GM18951 (cell line): ENCODE data around the gene B3GAT2.
"Not testable (repeated sequence)": the region's sequence is repeated elsewhere in the genome, so short reads cannot be mapped to it uniquely, and the experiment has no call there.

Experiments used
- POLR2A ChIP-seq: IDR thresholded peaks from 4 replicates; pipeline ENCODE4 v1.6.1; 2011; ENCODE audit warnings: mild to moderate bottlenecking; ENCODE audit not compliant: insufficient read length, insufficient read depth; ENCODE audit errors: extremely low read depth
- in situ Hi-C: fragments of 300-500 bp; cut with MboI; formaldehyde crosslinking; loops from one replicate; pipeline ENCODE4 v1.12.0; 2022; ENCODE audit warnings: low sequenced_read_pairs, mixed read lengths, inconsistent platforms; ENCODE audit not compliant: unreplicated experiment

The B3GAT2 gene

DNA sequence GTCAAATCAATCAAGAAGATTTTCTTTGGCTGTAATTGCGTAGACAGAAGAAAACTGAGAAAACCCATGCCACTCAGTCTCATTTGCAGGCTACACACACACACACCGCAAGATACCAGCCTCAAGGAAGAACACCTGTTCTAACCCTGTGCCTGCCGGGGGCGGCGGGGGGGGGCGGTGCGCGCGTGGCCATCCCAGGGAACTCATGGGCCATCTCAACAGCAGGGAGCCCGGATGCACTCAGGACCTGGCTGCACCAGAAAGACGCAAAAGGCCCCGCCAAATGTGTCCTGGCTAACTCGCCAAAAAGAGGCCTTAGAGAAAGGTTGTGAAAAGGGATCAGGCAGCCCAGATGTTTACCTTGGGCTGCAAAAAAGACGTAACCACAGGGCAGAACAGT, 2.1 kb downstream of the B3GAT2 start:
- in situ Hi-C loops, result no loop called here
- TF ChIP-seq POLR2A, result no peak

DNA sequence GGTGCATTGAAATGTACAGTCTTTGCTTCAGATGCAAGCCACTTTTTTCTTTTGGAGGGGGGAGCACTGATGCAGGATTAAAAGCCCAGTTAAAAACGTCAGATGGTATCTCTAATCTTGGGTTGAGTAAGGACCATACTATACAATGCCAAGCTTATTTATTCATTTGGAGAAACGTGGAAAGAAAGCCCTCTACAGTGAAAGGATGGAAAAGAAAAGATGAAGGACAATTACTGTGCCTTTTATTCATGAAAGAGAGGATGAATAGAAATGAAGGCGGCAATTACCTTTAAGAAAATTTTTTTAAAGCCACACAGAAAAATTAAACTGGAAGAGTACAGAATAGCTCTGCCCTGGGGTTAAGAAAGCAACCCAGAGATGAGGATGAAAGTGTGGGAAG, 2.7 kb downstream of the B3GAT2 start:
- in situ Hi-C loops, result no loop called here
- no peak for TF ChIP-seq POLR2A

DNA sequence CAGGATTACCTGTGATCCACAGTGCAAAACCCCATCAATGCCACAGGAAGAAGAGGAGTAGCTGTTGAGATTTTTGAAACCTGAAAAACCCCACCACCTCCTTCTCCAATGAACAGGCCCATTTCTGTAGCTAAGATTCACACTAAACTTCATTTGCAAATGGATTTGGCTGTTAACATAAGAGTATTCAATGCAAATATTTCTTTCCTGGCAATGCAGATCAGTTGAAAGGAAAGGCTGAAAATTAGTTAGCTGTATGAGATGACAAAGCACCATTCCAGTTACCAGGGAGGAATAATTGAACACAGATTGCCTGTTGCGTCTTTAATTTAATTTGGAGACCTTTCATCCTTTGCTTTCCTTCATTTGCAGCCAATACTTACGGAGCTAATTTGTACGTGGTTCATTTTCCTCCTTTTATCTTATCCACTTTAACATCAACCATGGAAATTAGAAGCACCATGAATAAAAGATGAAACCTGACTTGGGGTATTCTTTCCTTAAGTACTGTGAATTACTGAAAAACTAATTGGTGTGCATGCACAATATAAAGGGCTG, 4.2 kb downstream of the B3GAT2 start:
- in situ Hi-C loops, result no loop called here
- TF ChIP-seq POLR2A, result no peak

DNA sequence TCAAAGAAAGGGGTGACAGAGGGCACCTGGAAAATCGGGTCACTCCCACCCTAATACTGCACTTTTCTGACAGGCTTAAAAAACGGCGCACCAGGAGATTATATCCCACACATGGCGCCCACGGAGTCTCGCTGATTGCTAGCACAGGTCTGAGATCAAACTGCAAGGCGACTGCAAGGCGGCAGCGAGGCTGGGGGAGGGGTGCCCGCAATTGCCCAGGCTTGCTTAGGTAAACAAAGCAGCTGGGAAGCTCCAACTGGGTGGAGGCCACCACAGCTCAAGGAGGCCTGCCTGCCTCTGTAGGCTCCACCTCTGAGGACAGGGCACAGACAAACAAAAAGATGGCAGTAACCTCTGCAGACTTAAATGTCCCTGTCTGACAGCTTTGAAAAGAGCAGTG, 12.5 kb downstream of the B3GAT2 start:
- in situ Hi-C loops, result not testable (repeated sequence)

DNA sequence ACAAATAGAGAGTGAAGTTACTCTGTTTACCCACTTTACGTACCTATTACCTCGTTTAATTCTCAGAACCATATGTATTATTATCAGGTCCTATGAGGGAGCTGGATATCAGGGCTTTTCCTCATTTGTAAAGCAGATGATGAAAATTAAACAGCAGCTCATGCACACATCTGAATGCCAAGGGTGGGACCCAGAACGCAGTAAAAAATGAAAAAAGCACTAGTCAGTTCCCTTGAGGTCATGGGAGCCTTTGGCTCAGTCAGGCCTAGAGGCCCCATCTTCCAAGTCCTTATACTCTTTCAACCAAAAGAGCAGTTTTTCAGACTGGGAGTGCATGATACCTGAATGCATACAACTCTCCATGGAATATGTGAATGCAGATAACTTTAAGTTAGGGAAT, 23.0 kb downstream of the B3GAT2 start:
- in situ Hi-C loops, result no loop called here
- TF ChIP-seq POLR2A, result no peak

DNA sequence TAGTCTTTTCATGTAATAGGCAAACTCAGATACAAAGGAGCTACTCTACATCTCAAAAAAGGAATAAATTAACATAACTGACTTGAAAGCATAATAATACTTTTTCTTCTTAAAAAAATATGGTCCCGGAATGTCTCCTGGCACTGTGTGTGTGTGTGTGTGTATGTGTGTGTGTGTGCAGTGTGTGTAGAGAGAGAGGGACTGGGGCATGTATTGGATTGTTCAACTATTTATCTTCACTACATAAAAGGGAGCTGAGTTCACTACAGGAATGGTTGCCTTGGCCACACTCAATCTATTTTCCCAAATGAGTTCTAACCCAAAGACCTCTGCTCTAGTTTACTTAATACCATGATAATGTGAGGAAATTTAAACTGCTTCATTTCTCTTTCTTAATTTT, 51.1 kb downstream of the B3GAT2 start:
- in situ Hi-C loops, result no loop called here
- no peak for TF ChIP-seq POLR2A

DNA sequence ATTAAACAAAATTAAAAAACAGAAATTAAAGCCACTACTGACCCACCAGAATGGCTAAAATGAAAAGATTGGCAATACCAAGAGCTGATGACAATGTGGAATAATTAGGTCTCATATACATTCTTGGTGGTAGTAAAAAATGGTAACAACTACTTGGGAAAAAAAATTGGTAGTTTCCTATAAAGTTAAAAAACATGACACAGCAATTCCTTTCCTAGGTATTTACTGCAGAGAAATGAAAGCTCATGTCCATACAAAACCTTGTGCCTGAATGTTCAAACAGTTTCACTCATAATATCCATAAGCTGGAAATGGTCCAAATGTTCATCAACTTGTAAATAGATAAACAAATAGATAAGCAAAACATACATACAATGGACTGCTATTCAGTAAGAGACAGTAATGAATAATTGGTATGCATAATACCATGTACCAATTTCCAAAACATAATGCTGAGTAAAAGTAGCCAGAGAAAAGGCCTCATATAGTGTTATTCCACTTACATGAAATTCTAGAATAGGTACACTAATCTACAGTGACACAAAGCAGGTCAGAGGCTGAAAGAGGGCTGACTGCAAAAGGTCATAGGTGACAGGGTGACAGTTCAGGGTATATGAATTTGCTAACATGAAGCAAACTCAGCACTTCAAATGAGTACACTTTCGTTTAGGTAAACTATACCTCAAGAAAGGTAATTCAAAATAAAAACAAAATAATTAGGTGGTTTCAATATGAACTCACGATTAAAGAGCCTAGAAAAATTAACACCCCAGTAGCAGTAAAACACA, 53.0 kb downstream of the B3GAT2 start:
- in situ Hi-C loops, result no loop called here
- TF ChIP-seq POLR2A, result no peak

DNA sequence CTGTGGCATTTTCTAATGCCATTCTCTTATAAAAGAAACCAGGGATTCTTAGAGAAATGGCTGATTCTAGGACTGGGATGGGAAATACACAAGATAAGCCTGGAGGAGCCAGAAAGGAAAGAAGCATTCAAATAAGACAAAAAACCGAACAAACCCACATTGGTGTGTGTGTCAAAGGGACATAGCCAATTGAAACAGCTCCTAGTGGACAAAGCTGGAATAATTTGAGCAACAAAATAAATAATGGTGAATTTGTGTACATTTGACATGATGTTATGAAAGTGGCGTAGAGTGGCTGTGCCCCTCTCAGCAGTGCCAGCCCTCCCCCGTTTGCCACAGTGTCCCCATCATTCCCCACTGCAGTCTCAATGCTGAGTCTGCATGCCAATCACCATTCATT, 55.5 kb downstream of the B3GAT2 start:
- no peak for TF ChIP-seq POLR2A
- in situ Hi-C loops, result no loop called here

DNA sequence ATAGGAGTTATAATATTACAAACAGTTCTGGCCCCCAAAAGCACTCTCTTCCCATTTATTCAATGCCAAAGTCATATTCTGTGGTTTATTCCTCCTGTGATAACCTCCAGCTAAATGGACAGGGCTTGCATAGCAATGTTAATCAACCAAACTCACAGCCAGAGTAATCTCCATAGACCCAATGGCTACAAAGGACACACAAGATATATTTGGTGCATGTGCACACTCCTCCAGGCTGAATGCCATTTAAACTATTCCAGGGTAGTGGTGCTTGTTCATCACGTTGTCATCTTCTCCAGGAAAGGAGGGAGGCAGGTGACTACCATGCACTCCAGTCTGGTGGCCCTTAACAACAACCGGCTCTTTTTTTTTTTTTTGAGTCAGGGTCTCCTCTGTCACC, 56.8 kb downstream of the B3GAT2 start:
- TF ChIP-seq POLR2A, result no peak
- in situ Hi-C loops, result no loop called here

DNA sequence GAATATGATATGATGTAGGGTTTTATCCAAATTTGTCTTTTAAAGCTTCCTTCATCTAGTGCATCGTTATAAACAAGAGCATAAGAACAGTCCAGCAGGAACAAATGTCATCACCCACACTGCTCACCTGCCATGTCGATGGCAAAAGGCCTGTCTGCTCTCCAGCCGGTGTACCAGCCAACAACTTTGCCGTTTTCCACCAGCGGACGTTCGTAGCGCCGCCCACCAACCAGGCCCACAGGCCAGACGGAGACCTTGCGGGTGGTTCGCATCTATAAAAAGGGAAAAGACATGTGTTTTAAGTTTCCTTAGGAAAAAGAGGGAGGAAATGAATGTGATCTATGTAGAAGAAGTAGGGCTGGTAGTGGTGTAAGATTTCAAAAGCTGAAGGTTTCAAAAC, 62.9 kb downstream of the B3GAT2 start:
- in situ Hi-C loops, result no loop called here
- TF ChIP-seq POLR2A, result no peak

DNA sequence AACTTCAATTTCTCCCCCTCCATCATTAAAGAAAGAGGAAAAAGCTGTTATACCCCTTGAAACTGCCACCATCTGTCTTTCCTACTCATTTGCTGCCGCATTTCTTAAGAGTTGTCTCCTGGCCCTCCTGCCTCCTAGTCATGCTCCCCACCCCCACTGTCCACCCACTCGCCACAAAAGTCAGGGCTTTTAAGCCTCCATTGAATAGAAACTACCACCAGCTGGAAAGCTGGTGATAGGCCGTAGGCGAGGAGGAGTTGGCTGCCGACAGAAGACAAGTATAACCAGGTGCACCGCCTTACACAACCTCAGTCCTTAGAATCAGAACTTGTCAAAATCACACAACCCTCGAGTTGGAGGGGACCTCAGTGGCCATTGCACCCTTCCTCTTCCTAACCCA, 67.6 kb downstream of the B3GAT2 start:
- TF ChIP-seq POLR2A, result no peak
- in situ Hi-C loops, result loop anchor here (5.0 kb wide), 1 partner anchor 192 kb away; no protein-coding TSS in a partner anchor

DNA sequence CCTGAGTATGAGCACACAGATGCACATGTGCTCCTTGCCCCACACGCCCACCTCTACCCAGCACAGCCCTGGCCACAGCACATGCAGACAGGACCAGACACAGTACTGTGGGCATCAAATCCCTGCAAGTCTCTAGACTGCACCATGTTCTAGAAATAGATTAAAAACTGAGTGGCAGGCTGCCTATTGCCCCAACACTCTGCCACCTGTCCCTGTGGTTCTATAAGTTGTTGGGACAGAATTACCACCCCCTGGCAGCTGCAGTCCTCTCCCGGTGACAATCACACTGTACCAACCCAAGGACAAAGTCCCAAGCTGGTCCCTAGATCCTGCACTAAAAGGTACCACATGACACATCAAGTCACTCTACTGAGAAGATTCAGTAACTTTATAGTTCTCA, 70.2 kb downstream of the B3GAT2 start:
- in situ Hi-C loops, result loop anchor here (5.0 kb wide), 1 partner anchor 189 kb away; no protein-coding TSS in a partner anchor

DNA sequence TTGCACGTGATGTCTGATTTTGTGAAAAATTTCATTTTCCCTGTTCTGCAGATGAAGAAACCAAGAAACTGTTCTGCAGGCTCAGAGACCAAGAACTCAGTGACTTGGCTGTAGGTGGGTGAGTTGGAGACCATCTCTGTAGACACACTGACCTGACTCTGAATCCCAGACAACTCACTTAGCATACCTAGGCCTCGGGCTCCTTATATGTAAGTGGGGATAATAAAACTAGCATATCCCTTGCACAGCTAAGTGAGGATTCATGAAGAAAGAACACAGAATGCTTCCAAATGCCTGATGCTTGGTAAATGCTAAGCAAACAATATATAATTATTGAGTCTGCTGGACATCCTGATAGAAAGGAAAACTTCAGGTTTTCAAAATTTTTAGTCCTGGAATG, 70.8 kb downstream of the B3GAT2 start:
- in situ Hi-C loops, result loop anchor here (5.0 kb wide), 1 partner anchor 189 kb away; no protein-coding TSS in a partner anchor
- no peak for TF ChIP-seq POLR2A

More for the DNA sequence above, 70.2 kb downstream of the B3GAT2 start:
- no peak for TF ChIP-seq POLR2A

DNA sequence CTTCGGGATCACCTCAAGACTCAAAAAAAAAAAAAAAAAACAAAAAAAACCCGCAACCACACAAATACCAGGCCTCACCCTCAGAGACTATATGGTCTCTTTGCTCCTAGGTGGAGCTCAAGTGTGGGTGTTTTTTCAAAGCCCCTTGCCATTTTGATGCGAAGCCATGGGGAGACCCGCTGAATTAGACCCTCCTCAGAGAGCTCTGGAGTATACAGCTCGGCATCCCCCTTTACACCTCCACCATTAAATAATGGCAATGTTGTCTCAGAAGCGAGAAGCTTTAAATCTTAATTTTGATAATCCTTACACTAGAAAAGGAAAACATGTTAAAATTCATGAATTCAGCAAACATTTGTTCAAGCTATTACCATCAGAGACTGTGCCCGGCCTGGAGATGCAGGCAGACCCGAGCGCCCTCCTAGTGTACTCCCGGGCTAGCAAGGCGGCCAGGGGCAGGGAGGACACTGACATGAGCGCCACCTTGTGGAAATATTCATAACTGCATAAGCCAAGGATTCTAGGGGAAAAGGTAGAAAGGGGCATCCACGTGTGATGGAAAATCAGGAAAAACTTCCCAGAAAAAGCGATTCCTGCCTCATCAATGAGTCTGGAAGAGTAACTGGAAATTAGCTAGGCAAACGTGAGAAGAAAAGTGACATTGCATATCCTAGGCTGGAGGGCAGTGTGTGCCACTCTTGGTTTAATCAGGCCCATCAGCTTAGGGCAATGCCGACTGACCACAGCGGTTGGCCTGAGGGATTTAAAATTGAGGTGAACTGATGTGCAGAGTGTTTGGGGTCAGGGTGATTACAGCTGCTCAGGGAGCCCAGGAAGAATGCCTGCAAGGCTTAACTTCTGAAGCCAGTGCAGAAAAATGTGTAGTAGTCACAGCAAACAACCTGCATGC, 72.5 kb downstream of the B3GAT2 start:
- TF ChIP-seq POLR2A, result no peak
- in situ Hi-C loops, result no loop called here

DNA sequence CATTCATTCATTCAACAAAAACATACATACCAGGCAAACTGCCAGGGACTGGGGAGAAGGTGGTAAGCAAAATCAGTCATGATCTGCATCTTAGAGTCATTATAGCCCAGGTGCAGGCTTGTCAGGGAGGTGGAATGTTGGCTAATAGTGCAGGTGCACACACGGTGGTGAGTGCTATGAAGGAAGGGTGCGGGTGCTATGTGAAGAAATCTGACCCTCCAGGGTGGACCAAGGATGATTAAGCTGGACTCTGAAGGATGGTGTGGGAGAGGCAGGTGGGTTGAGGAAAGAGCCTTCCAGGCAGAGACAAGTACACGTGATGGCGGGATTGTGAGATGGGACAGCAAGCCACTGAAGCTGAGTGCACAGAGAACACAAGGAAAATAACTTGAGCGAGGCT, 77.4 kb downstream of the B3GAT2 start:
- no peak for TF ChIP-seq POLR2A
- in situ Hi-C loops, result no loop called here
